NCI-H187 treated with DMSO at 0.1 percent for 48 hours (cell line): ENCODE data around the gene SLC4A1.

Source experiments
- DNase-seq: peaks from one replicate; lab custom pipeline; 2025; lab: John Stamatoyannopoulos, UW

The SLC4A1 gene

DNA sequence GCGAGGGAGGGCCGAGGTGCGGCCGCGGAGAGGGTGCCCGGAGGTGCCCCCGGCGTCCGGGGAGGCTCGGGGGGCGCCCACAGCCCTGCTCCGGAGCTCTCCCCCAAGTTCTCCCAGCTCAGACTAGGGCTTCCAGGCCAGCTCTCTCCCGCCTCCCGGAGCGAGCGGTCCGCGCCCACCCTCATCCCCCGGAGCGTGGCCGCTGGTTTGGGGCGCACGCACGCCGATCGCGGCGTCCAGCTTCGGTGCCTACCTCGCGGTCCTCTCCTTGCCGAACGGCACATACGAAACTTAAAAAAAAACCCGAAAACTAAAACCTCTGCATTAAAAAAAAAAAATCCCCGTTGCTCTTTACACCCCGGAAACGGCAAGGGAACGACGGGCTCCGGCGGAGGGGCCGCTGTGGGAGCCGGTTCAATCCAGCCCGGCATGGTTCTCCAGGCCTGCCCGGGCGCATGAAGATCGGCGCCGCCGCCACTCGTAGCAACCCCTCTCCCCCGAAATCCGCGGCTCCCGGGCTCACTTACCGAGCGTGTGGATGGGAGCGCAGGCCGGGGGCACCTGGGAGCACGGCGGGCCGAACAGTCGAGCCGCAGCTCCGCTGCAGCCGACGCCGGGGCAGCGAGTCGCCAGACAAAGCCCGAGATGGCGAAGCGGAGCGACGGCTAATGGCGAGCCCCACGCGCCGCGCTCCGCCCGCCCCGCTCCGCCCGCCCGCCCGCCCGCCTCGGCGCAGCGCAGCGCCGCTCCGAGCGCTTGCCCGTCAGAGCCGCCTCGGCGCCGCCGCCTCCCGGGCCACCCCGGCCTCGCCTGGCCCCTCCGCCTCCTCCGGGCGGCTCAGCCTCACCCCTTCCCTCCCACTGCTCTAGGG, 47.5 kb downstream of the SLC4A1 start:
- no peak for DNase-seq

DNA sequence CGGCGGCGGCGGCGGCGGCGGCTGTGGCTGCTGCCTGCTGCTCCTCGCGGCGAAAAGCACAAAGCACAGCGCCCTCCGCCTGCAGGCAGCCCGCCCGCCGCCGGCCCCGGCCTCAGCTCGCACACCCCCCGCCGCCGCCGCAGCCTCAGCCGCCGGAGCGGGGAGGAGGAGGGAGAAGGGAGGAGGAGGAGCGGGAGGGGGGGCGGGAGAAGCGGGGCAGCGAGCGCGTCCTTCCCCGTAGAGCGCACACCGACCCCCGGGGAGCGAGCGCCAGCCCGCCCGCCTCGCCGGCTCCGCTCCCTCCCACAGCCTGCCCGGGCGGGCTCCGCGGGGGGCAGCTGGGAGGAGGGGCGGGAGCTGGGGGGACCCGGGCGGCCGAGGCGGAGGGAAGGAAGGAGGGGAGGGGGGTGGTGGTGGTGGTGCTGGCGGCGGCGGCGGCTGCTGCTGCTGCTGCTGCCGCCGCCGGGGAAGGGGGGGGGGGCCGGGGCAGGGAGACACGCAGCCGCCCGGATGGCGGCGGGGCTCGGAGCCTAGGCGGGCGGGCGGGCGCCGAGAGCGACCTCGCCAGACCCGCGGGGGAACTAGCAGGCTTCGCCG, 48.2 kb downstream of the SLC4A1 start, which contains the start of gene UBTF:
UBTF (minus strand) TSS at position 60 of the 597 bp plus-strand sequence. CDS start 1,446 bp downstream, outside the sequence.
- DNase-seq, result no peak

DNA sequence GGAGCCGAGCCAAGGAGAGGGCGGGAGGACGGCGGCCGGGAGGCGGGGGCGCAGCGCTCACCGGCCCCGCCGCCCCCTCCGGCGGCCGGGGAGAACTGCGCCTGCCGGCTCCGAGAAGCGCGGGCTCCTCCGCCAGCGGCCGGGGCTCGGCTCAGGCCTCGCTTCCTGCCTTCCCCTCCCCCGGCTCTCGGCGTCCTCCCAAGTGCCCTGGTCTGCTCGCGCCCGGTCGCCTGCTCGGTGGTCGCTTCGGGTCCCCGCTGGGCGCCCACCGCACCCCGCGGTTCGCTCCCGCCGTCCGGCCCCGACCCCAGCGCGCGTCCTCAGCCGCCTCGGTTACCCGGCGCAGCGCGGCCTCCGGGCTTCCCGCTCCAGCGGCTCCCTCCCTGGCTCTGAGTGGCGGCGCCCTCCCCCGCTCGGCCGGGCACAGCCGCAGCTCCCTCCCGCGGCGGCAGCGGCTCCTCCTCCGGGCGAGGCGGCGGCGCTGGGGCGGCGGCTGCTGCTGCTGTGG, 48.8 kb downstream of the SLC4A1 start:
- no peak for DNase-seq

DNA sequence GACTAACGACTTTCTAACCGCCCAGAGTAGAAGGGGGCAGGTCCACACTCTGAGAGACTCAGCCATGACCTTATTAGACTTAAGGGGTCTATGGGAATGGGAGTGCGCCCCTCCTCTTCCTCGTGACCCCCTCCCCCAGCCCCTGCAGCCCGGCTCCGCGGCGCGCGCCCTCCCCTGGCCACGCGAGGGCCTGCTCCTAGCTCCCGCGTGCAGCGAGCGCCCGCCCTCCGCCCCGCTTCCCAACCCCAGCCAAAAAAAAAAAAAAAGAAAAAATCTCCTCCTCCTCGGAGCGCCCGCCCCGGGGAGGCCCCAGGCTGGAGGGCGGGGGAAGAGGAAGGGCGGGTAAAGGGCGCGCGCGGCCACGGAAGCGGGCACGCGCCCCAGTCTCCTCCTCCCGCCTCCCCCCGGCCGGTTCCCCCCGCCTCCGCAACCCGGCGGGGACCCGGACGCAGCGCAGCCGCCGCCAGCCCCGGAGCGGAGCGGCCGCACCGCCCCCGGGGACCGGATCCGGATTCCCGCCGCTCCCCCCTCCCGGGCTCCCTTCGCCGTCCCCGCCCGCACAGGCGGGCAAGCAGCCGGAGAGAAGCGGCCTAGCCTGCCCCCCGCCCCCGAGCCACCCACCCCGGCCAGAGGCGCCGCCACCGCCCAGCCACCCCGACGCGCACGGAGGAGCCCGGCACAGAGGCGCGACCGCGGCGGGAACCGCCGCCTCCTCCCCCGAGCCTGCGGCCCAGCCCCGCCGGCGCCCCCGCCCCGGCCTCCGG, 49.4 kb downstream of the SLC4A1 start:
- peak; percentile 34 for DNase-seq

DNA sequence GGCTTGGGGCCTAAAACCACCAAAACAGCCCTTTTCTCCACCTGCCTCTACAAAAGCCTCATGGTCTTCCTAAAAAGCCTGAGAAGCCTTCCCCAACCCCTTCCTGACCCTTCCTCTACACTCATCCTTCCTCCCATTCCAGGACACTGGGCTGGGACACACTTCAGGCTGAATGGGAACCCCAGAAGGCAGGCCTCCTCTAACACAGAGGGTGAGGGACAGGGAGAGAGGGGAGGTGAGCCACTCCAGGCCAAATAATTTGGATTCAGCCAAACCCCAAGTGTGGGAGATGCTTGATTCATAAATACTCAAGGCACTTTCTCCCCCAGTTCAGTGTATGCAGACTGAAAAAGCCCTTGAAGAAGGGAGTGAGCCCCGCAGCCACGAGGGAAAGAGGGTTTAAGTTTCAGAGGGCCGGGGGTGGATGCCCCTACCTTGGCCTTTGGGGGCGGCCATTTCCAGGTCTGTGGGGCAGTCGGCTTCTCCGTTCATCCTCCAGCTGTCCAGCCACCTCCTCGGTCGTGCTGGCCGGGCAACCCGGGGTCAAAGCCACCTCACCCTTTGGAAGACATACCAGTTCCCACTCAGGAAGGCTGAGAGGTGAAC, 50.1 kb downstream of the SLC4A1 start:
- no peak for DNase-seq

DNA sequence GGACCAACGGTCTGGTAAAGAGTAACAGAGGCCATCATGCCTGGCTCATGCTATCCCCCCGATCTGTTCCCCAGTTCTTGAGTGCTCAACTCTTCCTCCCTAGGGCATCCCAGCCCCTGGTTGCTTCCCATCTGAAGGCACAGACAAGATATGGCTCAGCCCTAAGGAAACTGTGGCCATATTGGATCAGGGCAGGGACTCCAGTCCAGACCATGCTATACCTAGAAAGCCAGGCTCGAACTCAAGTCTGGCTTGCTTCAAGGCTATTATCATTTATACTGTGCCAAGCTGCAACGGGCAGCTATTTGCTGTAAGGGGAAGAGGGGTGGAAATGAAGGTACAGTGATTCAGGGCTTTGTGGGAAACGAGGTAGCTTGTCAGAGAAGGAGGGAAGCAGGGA, 51.2 kb downstream of the SLC4A1 start:
- DNase-seq, result no peak

DNA sequence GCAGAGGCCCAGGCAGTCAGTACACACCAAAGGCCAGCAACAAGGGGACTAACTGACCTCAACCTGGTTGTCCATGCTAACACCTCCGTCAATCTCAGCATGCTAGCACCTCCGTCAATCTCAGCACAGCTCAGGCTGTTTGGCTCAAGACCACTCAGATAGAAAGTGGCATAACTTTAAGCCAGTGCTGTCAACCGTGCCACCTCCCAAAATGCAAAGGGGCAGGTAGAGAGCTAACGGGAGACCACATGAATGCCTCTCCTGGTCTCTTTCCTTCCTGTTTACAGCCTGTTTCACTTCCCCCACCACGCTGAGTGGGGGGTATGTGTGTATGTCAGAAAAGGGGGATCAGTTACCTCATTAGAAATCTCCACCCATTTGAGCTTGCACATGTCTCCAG, 51.8 kb downstream of the SLC4A1 start:
- no peak for DNase-seq

DNA sequence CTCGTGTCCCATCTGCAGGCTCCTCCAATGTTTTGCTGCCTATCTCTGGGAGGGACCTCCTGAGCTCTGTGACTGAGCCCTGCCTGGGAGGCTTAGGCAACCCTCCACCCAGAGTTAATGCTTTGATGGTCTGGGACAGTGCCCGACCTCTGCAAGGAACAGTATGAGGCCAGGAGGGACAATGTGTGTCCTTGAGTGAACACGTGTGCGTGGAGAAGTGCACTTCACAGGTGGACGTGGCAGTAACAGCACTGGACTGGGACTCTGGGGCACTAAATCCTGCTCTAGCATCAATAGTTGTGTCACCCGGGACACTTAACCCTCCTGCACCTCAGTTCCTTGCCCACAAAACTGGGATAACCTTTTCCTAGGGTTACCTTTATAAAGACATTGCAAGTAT, 53.0 kb downstream of the SLC4A1 start:
- DNase-seq, result no peak

DNA sequence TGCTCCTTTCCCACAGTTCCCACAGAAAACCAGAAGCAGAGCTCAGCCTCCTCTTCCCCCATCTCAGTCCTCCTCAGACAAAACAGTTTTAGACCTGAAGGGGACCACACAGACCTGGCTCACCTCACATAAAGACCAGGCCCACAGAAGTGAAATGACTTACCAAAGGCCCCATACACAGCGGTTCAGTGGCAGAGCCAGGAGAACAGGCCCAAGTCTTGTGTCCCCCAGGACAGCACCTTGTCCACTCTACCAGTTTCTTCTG, 53.8 kb downstream of the SLC4A1 start:
- no peak for DNase-seq

DNA sequence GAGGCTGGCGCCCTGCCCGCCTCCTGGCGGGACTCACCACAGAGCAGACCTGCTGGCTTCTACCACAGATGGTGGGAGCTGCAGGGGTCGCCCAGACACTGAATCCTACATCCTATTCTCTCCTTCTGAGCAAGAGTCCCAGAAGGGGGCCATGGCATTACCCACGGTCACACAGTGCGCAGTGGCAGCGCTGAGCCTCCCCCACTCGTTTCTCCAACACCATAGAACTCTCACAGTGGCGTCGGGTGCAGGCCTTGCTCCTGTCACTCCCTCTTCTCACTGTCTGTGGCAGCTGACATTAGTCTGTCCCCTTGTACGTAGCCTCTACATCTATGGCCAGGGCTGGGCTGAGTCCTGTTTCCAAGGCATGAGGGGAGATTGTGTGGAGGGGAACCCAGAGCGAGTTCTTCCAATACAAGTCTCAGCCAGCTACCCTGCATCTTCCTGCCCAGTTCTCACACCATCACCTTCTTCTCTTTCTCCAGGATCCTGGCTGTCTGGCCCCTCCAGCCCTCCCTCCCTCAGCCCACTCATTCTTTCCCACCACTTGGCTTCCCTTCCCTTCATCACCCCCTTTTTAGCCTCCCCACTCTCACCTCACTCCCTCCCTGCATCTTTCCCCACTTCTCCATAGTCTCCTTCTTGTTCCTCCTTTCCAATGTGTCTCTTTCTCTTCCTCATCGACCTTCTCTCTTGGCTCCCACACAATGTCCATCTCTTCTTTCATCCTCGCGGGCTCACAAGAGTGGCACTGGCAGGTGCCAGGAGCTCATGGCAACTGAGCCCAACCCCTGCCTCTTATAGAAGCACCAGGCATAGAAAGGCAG, 54.3 kb downstream of the SLC4A1 start:
- DNase-seq, result no peak

DNA sequence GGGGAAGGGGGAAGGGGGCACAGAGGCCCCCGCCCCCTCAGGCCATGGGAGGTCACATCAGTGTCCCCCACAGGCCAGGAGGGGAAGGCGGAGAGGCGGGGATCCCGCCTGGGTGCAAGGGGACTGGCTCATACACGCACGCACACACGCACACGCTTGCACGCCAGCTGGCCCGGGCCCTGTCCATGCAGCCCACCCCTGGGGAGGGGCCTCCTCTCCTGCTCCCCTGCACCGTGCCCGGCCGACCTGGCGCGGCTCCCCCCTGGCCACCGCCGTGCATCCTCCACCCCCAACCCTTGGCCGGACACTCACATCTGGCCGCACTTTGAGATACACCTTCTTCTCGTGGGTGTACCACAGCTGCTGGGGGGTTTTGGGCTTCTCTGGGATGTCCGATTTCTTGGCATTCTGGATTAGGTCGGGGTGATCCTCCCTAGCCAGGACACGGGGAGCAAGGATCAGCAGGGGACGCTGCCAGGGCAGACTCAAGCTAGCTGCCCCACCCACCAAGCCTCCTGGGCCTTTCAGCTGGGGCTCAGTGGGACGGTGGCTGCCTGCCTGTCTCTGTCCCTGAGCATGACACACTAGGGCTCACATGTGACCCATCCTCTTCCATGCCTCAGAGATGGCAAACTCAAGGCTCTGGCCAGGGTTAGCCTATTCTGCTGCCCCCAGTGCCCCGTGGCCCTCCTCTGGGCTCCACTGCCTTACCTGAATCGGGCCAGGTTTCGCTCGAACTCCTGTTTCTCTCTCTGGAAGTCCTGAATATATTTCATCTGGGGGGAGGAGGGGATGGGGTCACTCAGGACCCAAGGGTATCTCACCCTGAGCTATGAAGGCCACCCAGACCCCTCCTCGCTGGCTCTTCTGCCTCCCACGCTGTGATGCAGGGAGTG, 55.2 kb downstream of the SLC4A1 start:
- no peak for DNase-seq

DNA sequence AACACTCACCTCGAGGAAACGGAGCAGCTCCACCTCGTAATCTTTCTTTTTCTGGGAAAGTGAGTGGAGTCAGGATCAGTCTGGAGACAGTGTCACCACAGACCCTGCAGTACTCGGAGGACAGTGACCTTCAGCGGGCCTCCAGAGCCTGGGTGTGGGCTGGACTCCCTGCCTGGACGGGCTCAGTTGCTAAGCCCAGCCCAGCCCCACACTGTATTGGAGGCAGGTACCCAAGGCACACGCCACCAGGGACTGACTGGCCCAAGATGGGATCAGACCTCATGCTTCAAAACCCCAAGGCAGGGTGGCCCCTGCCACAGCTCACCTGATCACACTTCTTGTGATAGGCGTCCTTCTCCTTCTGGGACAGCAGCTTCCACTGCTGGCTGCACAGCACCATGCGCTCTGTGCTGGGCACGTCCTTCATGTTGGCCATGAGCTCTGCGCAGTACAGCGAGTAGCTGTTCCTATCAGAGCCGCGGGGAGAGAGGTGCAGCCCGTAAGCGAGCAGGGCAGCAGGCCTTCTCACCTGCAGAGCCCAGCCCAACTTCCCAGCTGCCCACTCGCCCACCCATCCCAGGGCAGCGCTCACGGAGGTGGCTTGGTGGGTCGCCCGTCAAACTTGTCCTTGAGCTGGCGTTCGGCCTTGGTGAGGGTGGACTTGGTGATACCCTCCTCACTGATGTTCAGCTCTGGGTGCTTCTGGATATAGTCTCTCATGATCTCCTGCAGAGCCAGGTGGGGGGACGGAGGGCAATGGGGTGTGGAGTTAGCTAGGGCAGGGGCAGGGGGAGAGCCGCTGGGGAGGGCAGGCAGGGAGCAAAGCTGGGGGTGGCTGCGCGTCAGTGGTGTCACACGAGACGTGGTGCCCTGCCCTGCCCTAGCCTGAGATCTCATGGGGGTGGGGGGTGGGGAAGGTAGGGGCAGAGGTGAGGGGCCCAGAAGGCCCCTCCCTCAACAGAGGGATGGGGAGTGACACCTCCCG, 56.4 kb downstream of the SLC4A1 start:
- no peak for DNase-seq

DNA sequence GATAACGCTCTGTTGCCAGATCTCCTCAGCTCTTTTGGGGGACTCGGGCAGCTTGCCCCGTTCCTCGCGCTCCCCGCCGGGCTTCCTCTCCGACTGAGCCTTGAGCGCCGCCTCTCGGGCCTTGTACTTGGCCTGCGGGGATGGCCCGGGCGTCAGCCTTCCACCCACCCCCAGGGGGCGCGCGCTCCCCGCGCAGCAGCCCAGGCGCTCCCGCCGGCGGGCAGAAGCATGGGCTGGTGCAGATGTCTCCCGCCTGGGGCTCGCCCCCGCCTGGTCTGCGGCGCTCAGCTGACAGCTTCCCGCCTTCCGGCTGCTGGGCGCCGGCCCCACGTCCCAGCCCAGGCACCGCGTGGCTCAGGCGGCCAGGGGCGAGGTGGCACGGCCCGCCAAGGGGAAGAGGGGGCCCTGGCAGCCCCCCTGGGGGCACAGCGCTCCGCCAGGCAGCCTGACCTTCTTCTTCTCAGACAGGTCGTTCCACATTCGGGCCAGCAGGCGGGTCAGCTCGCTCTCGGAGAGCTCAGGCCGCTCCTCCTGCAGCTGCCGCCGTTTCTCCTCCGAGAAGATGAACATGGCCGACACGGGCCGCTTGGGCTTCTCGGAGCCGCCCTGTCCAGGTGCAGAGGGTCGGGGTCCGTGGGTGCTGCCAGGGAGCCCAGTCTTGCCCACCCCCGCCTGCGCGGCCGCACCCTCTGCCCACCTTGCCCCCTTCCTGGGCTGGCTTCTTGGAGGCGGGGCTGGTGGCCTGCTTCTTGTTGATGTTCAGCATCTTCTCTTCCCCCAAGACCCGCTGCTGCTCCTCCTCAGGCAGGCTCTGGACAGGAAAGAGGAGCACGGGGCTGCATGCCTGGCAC, 57.4 kb downstream of the SLC4A1 start:
- DNase-seq, result no peak

DNA sequence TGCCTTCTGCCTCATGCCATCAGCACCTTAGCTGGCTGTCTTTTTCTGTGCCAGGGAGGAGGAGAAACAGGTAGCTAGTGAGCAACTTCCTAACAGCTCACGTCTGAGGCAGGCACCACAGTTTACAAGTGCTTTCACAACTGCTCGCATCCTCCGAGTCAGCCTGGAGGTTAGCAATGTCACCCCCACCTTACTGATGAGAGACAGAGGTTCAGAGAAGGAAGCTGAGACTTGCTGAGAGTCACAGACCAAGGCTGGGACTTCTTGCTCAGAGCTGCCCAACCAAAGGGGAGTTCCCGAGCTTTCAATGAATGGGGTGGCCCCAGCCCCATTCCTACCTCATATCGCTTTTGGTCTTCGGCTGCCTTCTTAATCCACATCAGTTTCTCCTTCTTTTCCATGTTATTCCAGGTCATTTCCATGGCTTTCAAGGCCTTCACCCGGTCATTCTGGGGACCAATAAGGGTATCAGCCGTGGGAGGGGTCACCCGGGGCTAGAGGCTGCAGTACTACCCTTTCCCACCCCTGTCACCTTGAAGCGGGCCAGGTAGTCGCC, 58.1 kb downstream of the SLC4A1 start:
- DNase-seq, result no peak

DNA sequence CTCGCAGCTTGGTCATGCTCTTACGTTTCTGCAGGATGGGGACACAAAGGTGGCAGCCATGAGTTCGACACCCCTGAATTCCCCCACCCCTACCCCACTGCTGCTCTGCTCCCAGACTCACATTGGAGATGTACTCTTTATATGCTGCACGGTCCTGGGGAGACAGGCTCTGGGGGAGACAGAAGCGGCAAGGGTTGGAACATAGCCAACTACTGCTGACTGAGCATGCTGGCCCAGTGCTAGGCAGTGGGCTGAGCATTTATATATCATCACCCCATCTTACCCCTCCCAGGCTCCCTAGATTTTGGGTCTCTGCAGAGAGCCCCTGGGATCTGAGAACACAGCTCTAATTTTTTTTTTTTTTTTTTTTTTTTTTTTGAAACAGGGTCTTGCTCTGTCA, 60.2 kb downstream of the SLC4A1 start:
- DNase-seq, result no peak

DNA sequence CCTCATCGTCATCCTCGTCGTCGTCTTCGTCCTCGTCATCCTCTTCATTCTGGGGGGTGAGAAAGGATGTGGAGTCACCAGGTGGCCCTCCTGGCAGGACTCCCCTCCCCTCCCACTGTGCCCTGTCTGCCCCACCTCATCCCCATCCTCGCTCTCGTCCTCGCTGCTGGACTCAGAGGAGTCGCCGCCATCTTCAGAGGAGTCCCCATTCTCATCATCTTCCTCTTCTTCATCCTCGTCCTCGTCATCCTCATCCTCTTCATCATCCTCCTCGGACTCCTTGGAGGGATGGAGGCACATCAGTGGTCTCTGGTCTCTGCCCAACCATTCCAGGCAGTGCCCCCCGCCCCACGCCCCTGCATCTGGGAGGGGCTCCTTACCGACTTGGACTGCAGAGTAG, 60.6 kb downstream of the SLC4A1 start:
- no peak for DNase-seq

DNA sequence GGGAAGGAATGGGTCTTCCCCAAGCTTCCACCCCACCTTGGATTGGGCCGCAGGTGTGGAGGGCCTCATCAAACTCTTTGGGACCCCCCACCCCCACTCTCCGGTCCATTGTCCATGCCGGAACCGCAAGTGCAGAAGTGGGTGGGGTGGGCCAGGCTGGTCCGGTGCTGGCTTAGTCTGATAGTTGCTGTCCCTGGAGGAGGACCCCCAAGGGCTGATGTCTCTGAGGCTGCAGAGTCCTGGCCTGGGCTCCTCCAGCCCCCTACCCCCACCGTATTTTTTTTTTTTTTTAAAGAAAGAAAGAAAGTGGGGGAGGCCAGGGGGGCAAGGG, 61.1 kb downstream of the SLC4A1 start:
- DNase-seq, result no peak
